Breast epithelium (tissue), 3 donors: ENCODE measurements around the gene KRTAP4-6.

ENCODE experiments used
- CTCF ChIP-seq, 3 donors: fragments of 450-650 bp; IDR thresholded peaks; one replicate each; pipeline ENCODE4 v1.5.1; 2016 to 2017; ENCODE audit warnings: antibody characterized with exemption in 3 of 3, mild to moderate bottlenecking in 3 of 3, moderate library complexity in 3 of 3
- POLR2A ChIP-seq: fragments of 450-650 bp; IDR thresholded peaks from one replicate; pipeline ENCODE4 v1.6.1; 2016; ENCODE audit warnings: antibody characterized with exemption, mild to moderate bottlenecking, moderate library complexity

GRCh38 chr17:41103896-41104295 lies 36.4 kb downstream of the KRTAP4-6 start:
- TF ChIP-seq CTCF (IDR thresholded peaks at IDR 0.05) (no peak), POLR2A (no peak)
